SU-DHL-6 (cell line): ENCODE results near the gene MRPS14.

Experiments used
- CTCF ChIP-seq: fragments of 200-600 bp; sonication (generic); IDR thresholded peaks from one replicate; pipeline ENCODE4 v1.5.1; 2017; ENCODE audit warnings: antibody characterized with exemption, mild to moderate bottlenecking, low read length, moderate library complexity; ENCODE audit not compliant: insufficient read depth, poor library complexity, severe bottlenecking
- EZH2phosphoT487 ChIP-seq: fragments of 200-600 bp; sonication (generic), shearing (Covaris generic); conservative IDR thresholded peaks from 2 replicates; pipeline ENCODE4 v1.6.1; 2018; ENCODE audit warnings: mild to moderate bottlenecking, antibody characterized with exemption, low read length, moderate library complexity, mixed read lengths

- TF ChIP-seq CTCF (no peak), EZH2phosphoT487 (no peak)
Observed at GRCh38 chr1:175067362-175068106, 44.3 kb upstream of the MRPS14 start, which contains the start of gene TNN.
